ENCODE measurements around the gene USP37.

USP37 gene

GRCh38 chr2:218405746-218406208, 162.4 kb downstream of the USP37 start:
- TF ChIP-seq Cebpa-rat (IDR thresholded peaks at IDR 0.05), result no peak
- peak overlapping the region; percentile 76 for H3K9ac ChIP-seq

GRCh38 chr2:218405086-218405745, 162.9 kb downstream of the USP37 start:
- peak overlapping the region; percentile 76 for H3K9ac ChIP-seq
- peaks cover 28% of the 10 kb centered on the region for H4K20me1 ChIP-seq
- peaks cover 32% of the 10 kb centered on the region for H3K36me3 ChIP-seq
- no peak for TF ChIP-seq Cebpa-rat (IDR thresholded peaks at IDR 0.05)
- peaks cover 73% of the 10 kb centered on the region for H3K4me1 ChIP-seq
- H3K4me3 ChIP-seq, result peak overlapping the region; percentile 65
- H3K9me3 ChIP-seq, result no peaks in the 10 kb centered on the region
- peak overlapping the region; percentile 88 for H3K27ac ChIP-seq
- peak overlapping the region; percentile 98 for H3K4me2 ChIP-seq
- H3K27me3 ChIP-seq, result no peaks in the 10 kb centered on the region

More at GRCh38 chr2:218405746-218406208, 162.4 kb downstream of the USP37 start:
- H4K20me1 ChIP-seq, result peaks cover 28% of the 10 kb centered on the region
- peaks cover 73% of the 10 kb centered on the region for H3K4me1 ChIP-seq
- H3K27me3 ChIP-seq, result no peaks in the 10 kb centered on the region
- H3K27ac ChIP-seq, result peak overlapping the region; percentile 88
- peaks cover 32% of the 10 kb centered on the region for H3K36me3 ChIP-seq
- peak overlapping the region; percentile 65 for H3K4me3 ChIP-seq
- peak overlapping the region; percentile 98 for H3K4me2 ChIP-seq
- H3K9me3 ChIP-seq, result no peaks in the 10 kb centered on the region

- H4K20me1 ChIP-seq, result peaks cover 28% of the 10 kb centered on the region
- H3K36me3 ChIP-seq, result peaks cover 32% of the 10 kb centered on the region
- peaks cover 73% of the 10 kb centered on the region for H3K4me1 ChIP-seq
- H3K27ac ChIP-seq, result peak overlapping the region; percentile 88
- peak overlapping the region; percentile 65 for H3K4me3 ChIP-seq
- H3K4me2 ChIP-seq, result peak overlapping the region; percentile 98
- TF ChIP-seq Cebpa-rat (IDR thresholded peaks at IDR 0.05), result no peak
- no peaks in the 10 kb centered on the region for H3K27me3 ChIP-seq
- peak overlapping the region; percentile 76 for H3K9ac ChIP-seq
- H3K9me3 ChIP-seq, result no peaks in the 10 kb centered on the region
These were observed 163.6 kb downstream of the USP37 start for GRCh38 chr2:218404351-218405085.

- H3K4me3 ChIP-seq, result 0 out of 2 replicates have a peak overlapping the region, but pooled peaks have one; percentile 65
- H4K20me1 ChIP-seq, result peaks cover 28% of the 10 kb centered on the region
- H3K9me3 ChIP-seq, result no peaks in the 10 kb centered on the region
- H3K36me3 ChIP-seq, result peaks cover 32% of the 10 kb centered on the region
- peak overlapping the region; percentile 88 for H3K27ac ChIP-seq
- H3K4me2 ChIP-seq, result peak overlapping the region; percentile 98
- H3K27me3 ChIP-seq, result peaks cover 5% of the 10 kb centered on the region
- H3K9ac ChIP-seq, result peak overlapping the region; percentile 76
- no peak for TF ChIP-seq Cebpa-rat (IDR thresholded peaks at IDR 0.05)
- H3K4me1 ChIP-seq, result peaks cover 78% of the 10 kb centered on the region
These were observed 164.3 kb downstream of the USP37 start for GRCh38 chr2:218403810-218404209.

- Histone ChIP-seq H3K36me3 (peaks cover 32% of the 10 kb centered on the region), H3K27me3 (peaks cover 13% of the 10 kb centered on the region), H3K4me1 (peaks cover 79% of the 10 kb centered on the region), H3K27ac (peak overlapping the region; percentile 35; the same call in 1 of the 2 replicates), H4K20me1 (peaks cover 28% of the 10 kb centered on the region), H3K4me3 (no peak overlapping the region), H3K9me3 (no peaks in the 10 kb centered on the region), H3K4me2 (peak overlapping the region; percentile 98), H3K9ac (no peak overlapping the region)
- TF ChIP-seq Cebpa-rat (IDR thresholded peaks at IDR 0.05), result no peak
These were observed 165.2 kb downstream of the USP37 start for GRCh38 chr2:218402911-218403411.

GRCh38 chr2:218402491-218402901, 165.7 kb downstream of the USP37 start:
- Histone ChIP-seq H3K4me3 (no peak overlapping the region), H3K9ac (no peak overlapping the region), H3K4me1 (peaks cover 79% of the 10 kb centered on the region), H3K4me2 (peak overlapping the region; percentile 98), H3K9me3 (no peaks in the 10 kb centered on the region), H3K36me3 (peaks cover 32% of the 10 kb centered on the region), H3K27ac (peak overlapping the region; percentile 35; the same call in 1 of the 2 replicates), H3K27me3 (peaks cover 18% of the 10 kb centered on the region), H4K20me1 (peaks cover 28% of the 10 kb centered on the region)
- no peak for TF ChIP-seq Cebpa-rat (IDR thresholded peaks at IDR 0.05)

GRCh38 chr2:218401890-218402289, 166.3 kb downstream of the USP37 start:
- Histone ChIP-seq H3K4me1 (peaks cover 79% of the 10 kb centered on the region), H3K9ac (peak overlapping the region; percentile 96), H3K27ac (no peak overlapping the region), H3K27me3 (peaks cover 24% of the 10 kb centered on the region), H3K4me3 (peak overlapping the region; percentile 93; the same call in 1 of the 2 replicates), H3K36me3 (peaks cover 32% of the 10 kb centered on the region), H3K4me2 (peak overlapping the region; percentile 98), H3K9me3 (no peaks in the 10 kb centered on the region), H4K20me1 (peaks cover 28% of the 10 kb centered on the region)
- no peak for TF ChIP-seq Cebpa-rat (IDR thresholded peaks at IDR 0.05)

- Histone ChIP-seq H3K36me3 (peaks cover 32% of the 10 kb centered on the region), H3K9ac (peak overlapping the region; percentile 96), H3K4me2 (peak overlapping the region; percentile 98), H3K9me3 (no peaks in the 10 kb centered on the region), H3K27me3 (peaks cover 26% of the 10 kb centered on the region), H3K4me1 (peaks cover 80% of the 10 kb centered on the region), H4K20me1 (peaks cover 28% of the 10 kb centered on the region), H3K27ac (peak overlapping the region; percentile 97), H3K4me3 (peak overlapping the region; percentile 93)
- no peak for TF ChIP-seq Cebpa-rat (IDR thresholded peaks at IDR 0.05)
These were observed 166.9 kb downstream of the USP37 start for GRCh38 chr2:218400930-218401881.

All from BLaER1 (cell line).